WTC11 (cell line): ENCODE results near the gene CDH12. TPM values are rescaled to one million over a fixed set of nuclear protein-coding genes. Genes with fewer than 3 reads are reported as not detected.

ENCODE experiments used
- ATAC-seq: fragments of 200-7000 bp; cut with Tn5 transposase; 2 replicates; pipeline ENCODE4 v1.10.0; 2021; ENCODE audit warnings: mild to moderate bottlenecking, moderate library complexity
- CTCF ChIA-PET: fragments of 300-600 bp; sonication (Branson Sonifier 250); formaldehyde crosslinking; loops from one replicate; lab custom pipeline; 2021; ENCODE audit warnings: antibody characterized with exemption; lab: Charles Lee
- POLR2A ChIA-PET: fragments of 350-600 bp; sonication (Branson Sonifier 250); formaldehyde crosslinking; loops from one replicate; lab custom pipeline; 2021; ENCODE audit warnings: antibody characterized with exemption; lab: Charles Lee
- DNase-seq: peaks from one replicate; pipeline ENCODE4 v3.0.0; 2021; ENCODE audit warnings: low spot score
- H3K27ac Mint-ChIP-seq: 2 replicates; pipeline ENCODE4 v1.8.0; 2021; ENCODE audit warnings: mixed read lengths
- H3K27me3 Mint-ChIP-seq: 2 replicates; pipeline ENCODE4 v1.8.0; 2021; ENCODE audit warnings: low read depth, mild to moderate bottlenecking, moderate library complexity, mixed read lengths
- H3K36me3 Mint-ChIP-seq: 2 replicates; pipeline ENCODE4 v1.8.0; 2021; ENCODE audit warnings: mixed read lengths
- H3K4me1 Mint-ChIP-seq: 2 replicates; pipeline ENCODE4 v1.8.0; 2022; ENCODE audit warnings: mixed read lengths
- H3K4me3 Mint-ChIP-seq: 2 replicates; pipeline ENCODE4 v1.8.0; 2021; ENCODE audit warnings: mild to moderate bottlenecking, moderate library complexity, mixed read lengths
- H3K9me3 Mint-ChIP-seq: 2 replicates; pipeline ENCODE4 v1.8.0; 2021; ENCODE audit warnings: mixed read lengths
- ATF2 ChIP-seq: sonication (generic); formaldehyde crosslinking; IDR thresholded peaks from 2 replicates; pipeline ENCODE4 v1.8.1; 2022; ENCODE audit warnings: low read depth, missing genetic modification reagents, borderline replicate concordance
- ATF3 ChIP-seq: sonication (generic); formaldehyde crosslinking; conservative IDR thresholded peaks from 2 replicates; pipeline ENCODE4 v1.8.1; 2022; ENCODE audit warnings: mild to moderate bottlenecking, missing genetic modification reagents
- ATF6 ChIP-seq: sonication (generic); formaldehyde crosslinking; IDR thresholded peaks from 2 replicates; pipeline ENCODE4 v1.8.1; 2023; ENCODE audit warnings: mild to moderate bottlenecking, missing genetic modification reagents
- CBFB ChIP-seq: sonication (generic); formaldehyde crosslinking; IDR thresholded peaks from 2 replicates; pipeline ENCODE4 v1.8.1; 2022; ENCODE audit warnings: mild to moderate bottlenecking, low read depth, missing genetic modification reagents
- CREM ChIP-seq: sonication (generic); formaldehyde crosslinking; IDR thresholded peaks from 2 replicates; pipeline ENCODE4 v1.8.1; 2022; ENCODE audit warnings: mild to moderate bottlenecking, missing genetic modification reagents, moderate library complexity
- E2F1 ChIP-seq: sonication (generic); formaldehyde crosslinking; IDR thresholded peaks from 2 replicates; pipeline ENCODE4 v1.8.0; 2022; ENCODE audit warnings: mild to moderate bottlenecking, missing genetic modification reagents
- ELF4 ChIP-seq: sonication (generic); formaldehyde crosslinking; IDR thresholded peaks from 2 replicates; pipeline ENCODE4 v1.8.1; 2022; ENCODE audit warnings: low read depth, mild to moderate bottlenecking, moderate library complexity, missing genetic modification reagents
- EMX1 ChIP-seq: fragments of 250-450 bp; sonication (Bioruptor Pico); IDR thresholded peaks from 2 replicates; pipeline ENCODE4 v1.8.0; 2021; ENCODE audit warnings: mild to moderate bottlenecking
- ESRRA ChIP-seq: sonication (generic); formaldehyde crosslinking; IDR thresholded peaks from 2 replicates; pipeline ENCODE4 v1.8.1; 2022; ENCODE audit warnings: mild to moderate bottlenecking, missing genetic modification reagents, borderline replicate concordance
- HMGA2 ChIP-seq: fragments of 250-450 bp; sonication (Bioruptor Pico); IDR thresholded peaks from 2 replicates; pipeline ENCODE4 v1.4.0; 2021; ENCODE audit warnings: mild to moderate bottlenecking, moderate library complexity
- MYBL2 ChIP-seq: sonication (generic); formaldehyde crosslinking; IDR thresholded peaks from 2 replicates; pipeline ENCODE4 v1.8.1; 2023; ENCODE audit warnings: mild to moderate bottlenecking, moderate library complexity, missing genetic modification reagents
- NFYB ChIP-seq: sonication (generic); formaldehyde crosslinking; conservative IDR thresholded peaks from 2 replicates; pipeline ENCODE4 v1.8.0; 2022; ENCODE audit warnings: low read depth, missing genetic modification reagents
- PRRX2 ChIP-seq: fragments of 250-450 bp; sonication (Bioruptor Pico); IDR thresholded peaks from 2 replicates; pipeline ENCODE4 v1.8.0; 2021; ENCODE audit warnings: mild to moderate bottlenecking
- RELA ChIP-seq: sonication (generic); formaldehyde crosslinking; IDR thresholded peaks from 2 replicates; pipeline ENCODE4 v1.8.1; 2022; ENCODE audit warnings: missing genetic modification reagents, mild to moderate bottlenecking, borderline replicate concordance
- SMAD3 ChIP-seq: sonication (generic); formaldehyde crosslinking; IDR thresholded peaks from 2 replicates; pipeline ENCODE4 v1.8.0; 2022; ENCODE audit warnings: missing genetic modification reagents, mild to moderate bottlenecking, borderline replicate concordance
- TCF7 ChIP-seq: sonication (generic); formaldehyde crosslinking; IDR thresholded peaks from 2 replicates; pipeline ENCODE4 v1.8.0; 2022; ENCODE audit warnings: mild to moderate bottlenecking, low read depth, missing genetic modification reagents, moderate library complexity
- TP53 ChIP-seq: sonication (generic); formaldehyde crosslinking; IDR thresholded peaks from 2 replicates; pipeline ENCODE4 v1.8.1; 2023; ENCODE audit warnings: mild to moderate bottlenecking, missing genetic modification reagents
- ZBTB43 ChIP-seq: sonication (generic); formaldehyde crosslinking; IDR thresholded peaks from 2 replicates; pipeline ENCODE4 v1.8.1; 2023; ENCODE audit warnings: mild to moderate bottlenecking, missing genetic modification reagents
- ZNF232 ChIP-seq: sonication (generic); formaldehyde crosslinking; IDR thresholded peaks from 2 replicates; pipeline ENCODE4 v1.8.0; 2022; ENCODE audit warnings: mild to moderate bottlenecking, missing genetic modification reagents
- ZNF263 ChIP-seq: sonication (generic); formaldehyde crosslinking; IDR thresholded peaks from 2 replicates; pipeline ENCODE4 v1.8.1; 2022; ENCODE audit warnings: low read depth, mild to moderate bottlenecking, moderate library complexity, missing genetic modification reagents
- ZNF396 ChIP-seq: fragments of 250-450 bp; sonication (Bioruptor Pico); IDR thresholded peaks from 2 replicates; pipeline ENCODE4 v1.8.0; 2021; ENCODE audit warnings: mild to moderate bottlenecking, moderate library complexity, borderline replicate concordance
- ZNF671 ChIP-seq: fragments of 250-450 bp; sonication (Bioruptor Pico); IDR thresholded peaks from 2 replicates; pipeline ENCODE4 v1.8.0; 2021; ENCODE audit warnings: mild to moderate bottlenecking
- ZSCAN18 ChIP-seq: fragments of 250-450 bp; sonication (Bioruptor Pico); IDR thresholded peaks from 2 replicates; pipeline ENCODE4 v2.1.2; 2022; ENCODE audit warnings: mild to moderate bottlenecking, moderate library complexity
- total RNA-seq: library from RNA; stranded (reverse); gene quantifications from 3 replicates; pipeline ENCODE4 v1.2.3, GENCODE V29; 2021

Gene CDH12
- total RNA-seq, 1 experiment from 2014 or later, result not detected

- TF ChIP-seq ATF2 (CRISPR knock-in tag) (no peak), ZBTB43 (CRISPR knock-in tag) (no peak), MYBL2 (no peak)
Measured at GRCh38 chr5:22500556-22500955, 352.6 kb downstream of the CDH12 start (continued).

GRCh38 chr5:22496666-22497065 is 356.5 kb downstream of the CDH12 start:
- no peaks in the 10 kb centered on the region for H3K27me3 Mint-ChIP-seq
- H3K4me3 Mint-ChIP-seq, result no peak overlapping the region
- DNase-seq (no peak), ATAC-seq (no peak)
- ChIA-PET POLR2A (no interaction called here), CTCF (no interaction called here)
- H3K27ac Mint-ChIP-seq, result no peak overlapping the region
- H3K4me1 Mint-ChIP-seq, result peaks cover 5% of the 10 kb centered on the region
- no peaks in the 10 kb centered on the region for H3K36me3 Mint-ChIP-seq
- TF ChIP-seq CBFB (no peak), ESRRA (CRISPR knock-in tag) (no peak), E2F1 (CRISPR knock-in tag) (no peak), RELA (no peak), ATF3 (no peak), TCF7 (no peak), ZSCAN18 (CRISPR knock-in tag) (no peak), HMGA2 (no peak), EMX1 (CRISPR knock-in tag) (no peak), ATF6 (no peak), ZNF671 (CRISPR knock-in tag) (no peak), ZNF232 (CRISPR knock-in tag) (no peak), PRRX2 (CRISPR knock-in tag) (no peak), NFYB (CRISPR knock-in tag) (no peak), SMAD3 (CRISPR knock-in tag) (no peak), TP53 (CRISPR knock-in tag) (no peak), ZNF396 (no peak), ELF4 (CRISPR knock-in tag) (no peak), ZNF263 (CRISPR knock-in tag) (no peak), CREM (CRISPR knock-in tag) (no peak)
- H3K9me3 Mint-ChIP-seq, result peaks cover 12% of the 10 kb centered on the region
